AG09319 (cell line): ENCODE measurements around the gene PSD2.

Experiments
- DNase-seq: peaks from one replicate; pipeline ENCODE4 v3.0.0-alpha.2; 2010; ENCODE audit warnings: low read depth; ENCODE audit errors: extremely low read depth
- CTCF ChIP-seq: IDR thresholded peaks from 2 replicates; pipeline ENCODE4 v1.5.1; 2011; ENCODE audit warnings: low read depth, mild to moderate bottlenecking, inconsistent platforms, low read length, moderate library complexity

The PSD2 gene

GRCh38 chr5:139809331-139809810, 13.8 kb downstream of the PSD2 start:
- TF ChIP-seq CTCF = no peak

GRCh38 chr5:139810341-139811273, 15.0 kb downstream of the PSD2 start:
- no peak for TF ChIP-seq CTCF
- no peak for DNase-seq

More at GRCh38 chr5:139809331-139809810, 13.8 kb downstream of the PSD2 start:
- DNase-seq = no peak

- no peak for TF ChIP-seq CTCF
- DNase-seq = no peak
Measured at GRCh38 chr5:139811274-139811607, 15.6 kb downstream of the PSD2 start.

- DNase-seq = no peak
- TF ChIP-seq CTCF = no peak
Measured at GRCh38 chr5:139812323-139812722, 16.7 kb downstream of the PSD2 start.

- TF ChIP-seq CTCF = no peak
- no peak for DNase-seq
Measured at GRCh38 chr5:139812836-139813805, 17.5 kb downstream of the PSD2 start.

GRCh38 chr5:139814191-139814601, 18.6 kb downstream of the PSD2 start:
- TF ChIP-seq CTCF = no peak
- no peak for DNase-seq
